NCI-H2107 treated with DMSO at 0.1 percent for 48 hours (cell line): ENCODE data around the gene ABHD18.
"Not testable (repeated sequence)": the region's sequence is repeated elsewhere in the genome, so short reads cannot be mapped to it uniquely, and the experiment has no call there.

Source experiments
- DNase-seq: peaks from one replicate; lab custom pipeline; 2025; ENCODE audit not compliant: unreplicated experiment; lab: John Stamatoyannopoulos, UW

The ABHD18 gene

DNA sequence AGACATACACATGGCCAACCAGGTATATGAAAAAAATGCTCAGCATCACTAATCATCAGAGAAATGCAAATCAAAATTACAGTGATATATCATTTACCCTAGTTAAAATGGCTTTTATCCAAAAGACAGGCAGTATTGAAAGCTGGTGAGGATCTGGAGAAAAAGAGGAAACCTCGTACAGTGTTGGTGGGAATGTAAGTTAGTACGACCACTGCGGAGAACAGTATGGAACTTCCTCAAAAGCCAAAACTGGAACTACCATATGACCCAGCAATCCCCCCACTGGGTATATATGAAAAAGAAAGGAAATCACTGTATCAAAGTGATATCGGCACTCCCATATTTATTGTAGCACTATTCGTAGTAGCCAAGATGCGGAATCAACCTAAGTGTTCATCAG is 23.4 kb downstream of the ABHD18 start:
- DNase-seq = no peak

DNA sequence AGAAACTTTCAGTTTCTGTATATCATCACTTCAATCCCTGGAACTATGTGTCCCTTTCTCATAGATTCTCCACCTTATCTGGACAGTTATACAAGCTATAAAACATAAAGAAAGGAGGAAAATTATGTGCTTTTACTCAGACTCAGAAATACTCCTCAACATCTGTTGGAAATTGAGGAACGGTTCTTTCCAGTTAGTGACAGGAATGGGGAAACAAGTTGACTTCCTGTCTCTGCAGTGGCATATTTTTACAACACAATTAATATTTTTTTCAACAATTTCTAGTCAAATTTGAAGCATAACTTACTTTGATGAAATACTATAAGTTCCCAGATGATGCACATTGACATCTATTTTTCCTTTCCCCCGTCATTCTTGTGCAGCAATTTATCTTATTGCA is 27.9 kb downstream of the ABHD18 start:
- no peak for DNase-seq

DNA sequence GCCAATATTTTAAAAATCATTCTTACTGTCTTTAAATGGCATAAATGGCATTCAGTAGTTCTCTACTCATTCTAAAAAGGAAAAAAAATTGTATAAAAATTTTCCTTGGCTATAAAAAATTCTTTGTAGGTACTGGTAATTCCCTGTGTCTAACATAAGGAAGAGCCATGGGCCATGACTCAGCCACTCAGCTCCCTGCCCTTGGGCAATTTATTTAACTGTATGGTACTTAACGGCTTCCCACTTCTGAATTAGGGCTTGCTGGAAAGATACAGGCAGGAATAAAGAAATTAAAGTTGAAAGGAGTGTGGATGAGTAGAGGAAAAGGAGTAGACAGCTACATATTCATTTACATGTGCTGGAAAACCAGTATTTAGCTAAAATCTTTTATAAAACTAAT is 30.6 kb downstream of the ABHD18 start:
- no peak for DNase-seq

DNA sequence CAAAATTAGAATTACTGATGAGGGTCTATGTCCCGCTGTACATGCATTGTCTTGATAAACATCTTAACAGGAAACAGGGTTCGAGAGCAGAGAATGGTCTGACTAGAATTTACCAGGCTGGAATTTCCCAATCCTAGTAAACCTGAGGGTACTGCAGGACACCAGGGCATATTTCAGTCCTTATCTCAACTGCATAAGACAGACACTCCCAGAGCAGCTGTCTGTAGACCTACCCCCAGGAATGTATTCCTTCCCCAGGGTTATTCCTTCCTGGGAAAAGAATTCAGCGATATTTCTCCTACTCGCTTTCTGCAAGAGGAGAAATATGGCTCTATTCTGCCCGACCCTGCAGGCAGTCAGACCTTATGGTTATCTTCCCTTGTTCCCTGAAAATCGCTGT is 31.3 kb downstream of the ABHD18 start:
- not testable (repeated sequence) for DNase-seq

DNA sequence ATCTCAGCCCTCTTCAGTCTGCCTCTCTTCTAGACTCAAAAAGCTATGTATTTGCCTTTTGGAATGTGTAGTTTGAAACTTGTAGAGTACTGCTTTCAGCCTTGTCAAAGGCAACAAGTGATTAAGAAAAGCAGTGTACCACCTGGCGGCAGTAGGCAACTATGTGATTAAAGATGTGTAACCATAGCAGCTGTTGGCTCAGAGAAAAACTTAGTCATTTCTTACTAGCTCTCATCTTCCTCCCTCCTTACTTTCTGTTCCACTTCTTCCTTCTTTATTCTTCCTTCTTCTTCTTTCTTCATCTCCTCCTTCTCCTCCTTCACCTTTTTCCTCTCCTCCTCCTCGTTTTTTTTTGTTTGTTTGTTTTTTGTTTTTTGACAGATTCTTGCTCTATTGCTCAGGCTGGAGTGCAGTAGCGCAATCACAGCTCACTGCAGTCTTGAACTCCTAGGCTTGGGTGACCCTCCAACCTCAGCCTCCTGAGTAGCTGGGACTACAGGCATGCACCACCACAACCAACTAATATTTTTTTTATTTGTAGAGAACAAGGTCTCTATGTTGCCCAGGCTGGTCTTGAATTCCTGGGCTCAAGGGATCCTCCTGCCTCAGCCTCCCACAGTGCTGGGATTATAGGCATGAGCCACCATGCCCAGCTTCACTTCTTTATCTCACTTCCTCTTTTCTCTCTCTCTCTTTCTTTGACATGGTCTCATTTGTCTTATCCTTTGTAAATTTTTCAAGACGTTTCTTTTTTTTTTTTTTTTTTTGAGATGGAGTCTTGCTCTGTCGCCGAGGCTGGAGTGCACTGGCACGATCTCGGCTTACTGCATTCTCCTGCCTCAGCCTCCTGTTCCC is 32.6 kb downstream of the ABHD18 start:
- DNase-seq = no peak

DNA sequence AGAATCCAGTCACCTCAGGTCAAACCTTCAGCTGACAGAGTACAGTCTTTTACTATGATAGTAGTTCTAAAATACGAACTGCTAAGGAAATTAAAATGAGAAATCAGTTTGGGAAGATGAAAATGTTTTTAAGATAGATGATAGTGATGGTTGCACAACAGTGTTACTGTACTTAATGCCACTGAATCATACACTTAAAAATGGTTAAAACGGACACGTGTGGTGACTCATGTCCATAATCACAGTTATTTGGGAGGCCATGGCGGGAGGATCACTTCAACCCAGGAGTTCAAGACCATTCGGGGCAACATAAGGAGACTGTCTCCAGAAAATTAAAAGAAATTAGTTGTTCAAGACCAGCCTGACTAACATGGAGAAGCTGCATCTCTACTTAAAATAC is 41.4 kb downstream of the ABHD18 start:
- DNase-seq = no peak

DNA sequence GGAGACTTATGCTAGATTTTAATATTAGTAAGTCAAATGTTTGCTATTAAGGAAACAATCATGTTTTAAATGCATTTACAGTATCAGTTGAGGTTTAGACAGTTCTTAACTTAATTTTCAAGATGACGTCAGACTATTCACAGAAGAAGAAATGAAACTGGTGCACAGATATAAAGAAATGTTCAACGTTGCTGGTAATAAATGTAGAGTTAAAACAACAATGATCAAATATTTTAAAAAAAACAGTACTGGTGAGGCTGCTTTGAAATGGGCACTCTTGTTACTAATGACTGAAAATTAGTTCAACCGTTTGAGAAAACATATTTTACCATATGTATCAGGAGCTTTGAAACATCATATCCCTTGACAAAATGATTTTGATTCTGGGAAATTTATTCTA is 44.2 kb downstream of the ABHD18 start:
- DNase-seq = no peak

DNA sequence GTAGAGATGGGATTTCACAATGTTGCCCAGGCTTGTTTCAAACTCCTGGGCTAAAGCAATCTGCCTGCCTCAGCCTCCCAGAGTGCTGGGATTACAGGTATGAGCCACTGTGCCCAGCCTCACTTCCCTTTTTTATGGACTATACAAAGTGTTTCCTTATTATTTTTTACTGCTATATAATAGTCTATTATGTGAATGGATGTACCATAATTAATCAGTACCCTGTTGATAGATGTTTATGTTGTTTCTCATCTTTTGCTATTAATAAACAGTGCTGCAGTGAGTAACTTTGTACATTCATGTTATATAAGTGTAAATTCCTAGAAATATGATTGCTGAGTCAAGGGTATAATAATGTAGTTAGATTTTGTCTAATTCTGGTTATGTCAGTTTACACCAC is 60.1 kb downstream of the ABHD18 start:
- no peak for DNase-seq

DNA sequence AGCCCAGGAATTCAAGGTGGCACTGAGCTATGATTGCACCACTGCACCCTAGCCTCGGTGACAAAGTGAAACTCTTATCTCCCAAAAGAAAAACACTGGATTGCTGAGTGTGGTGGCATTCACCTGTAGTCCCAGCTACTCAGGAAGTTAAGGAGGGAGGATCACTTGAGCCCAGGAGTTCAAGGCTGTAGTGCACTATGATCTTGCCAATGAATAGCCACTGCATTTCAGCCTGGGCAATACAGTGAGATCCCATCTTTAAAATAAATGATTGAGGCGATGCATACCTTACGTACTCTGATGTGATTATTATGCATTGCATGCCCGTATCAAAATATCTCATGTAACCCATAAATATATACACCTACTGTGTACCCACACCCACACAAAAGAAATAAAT is 64.7 kb downstream of the ABHD18 start:
- DNase-seq = no peak

DNA sequence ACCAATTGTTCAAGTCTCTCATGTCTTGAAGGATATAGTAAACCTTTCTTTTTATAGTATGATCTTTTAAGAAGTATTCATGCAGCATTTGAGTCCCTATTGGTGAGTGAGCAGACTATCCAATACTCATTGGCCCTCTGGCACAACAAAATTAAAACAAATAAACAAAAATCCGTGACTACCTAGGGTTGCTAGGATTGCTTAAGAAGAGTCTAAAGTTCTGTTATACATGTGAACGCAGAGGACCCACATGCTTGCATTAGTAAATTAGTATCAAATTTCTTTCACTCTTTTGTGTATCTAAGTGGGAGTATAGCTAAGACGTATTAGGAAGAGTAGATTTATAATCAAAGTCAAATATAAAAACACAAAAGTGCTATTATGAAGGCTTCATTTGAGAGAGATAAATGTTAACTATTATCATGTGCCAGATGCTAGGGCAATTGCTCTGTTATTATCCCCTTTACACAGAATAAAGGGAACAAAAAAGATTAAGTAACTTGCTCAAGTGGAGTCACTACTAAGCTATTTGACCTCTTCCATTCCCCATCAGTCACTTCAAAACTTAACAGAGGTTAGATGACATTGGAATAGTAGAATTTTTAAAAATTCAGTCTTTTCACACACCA is 66.7 kb downstream of the ABHD18 start:
- DNase-seq = no peak

DNA sequence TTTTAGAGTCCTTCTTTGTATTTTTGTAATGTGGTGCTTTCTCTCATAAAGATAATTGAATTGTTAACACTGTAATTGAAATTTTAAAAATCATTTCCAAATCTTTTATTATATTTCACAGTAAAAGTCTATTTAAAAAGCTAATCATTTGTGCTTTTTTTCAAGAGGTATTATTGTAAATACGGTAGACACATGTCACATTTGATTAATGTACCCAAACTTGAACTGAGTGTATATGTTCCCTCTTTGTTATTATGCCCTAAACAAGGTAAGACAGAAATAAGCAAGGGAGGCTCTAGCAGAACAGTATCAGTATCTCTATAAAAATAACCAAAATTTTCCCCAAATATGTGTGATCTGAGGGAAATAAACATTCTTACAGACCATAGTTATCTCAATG is 74.4 kb downstream of the ABHD18 start:
- DNase-seq = no peak

DNA sequence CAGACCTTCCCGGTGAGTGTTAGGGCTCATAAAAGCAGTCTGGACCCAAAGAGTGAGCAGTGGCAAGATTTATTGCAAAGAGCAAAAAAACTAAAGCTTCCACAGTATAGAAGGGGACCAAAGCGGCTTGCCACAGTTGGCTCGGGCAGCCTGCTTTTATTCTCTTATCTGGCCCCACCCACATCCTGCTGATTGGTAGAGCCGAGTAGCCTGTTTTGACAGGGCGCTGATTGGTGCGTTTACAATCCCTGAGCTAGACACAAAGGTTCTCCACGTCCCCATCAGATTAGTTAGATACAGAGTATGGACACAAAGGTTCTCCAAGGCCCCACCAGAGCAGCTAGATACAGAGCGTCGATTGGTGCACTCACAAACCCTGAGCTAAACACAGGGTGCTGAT is 81.8 kb downstream of the ABHD18 start:
- not testable (repeated sequence) for DNase-seq

DNA sequence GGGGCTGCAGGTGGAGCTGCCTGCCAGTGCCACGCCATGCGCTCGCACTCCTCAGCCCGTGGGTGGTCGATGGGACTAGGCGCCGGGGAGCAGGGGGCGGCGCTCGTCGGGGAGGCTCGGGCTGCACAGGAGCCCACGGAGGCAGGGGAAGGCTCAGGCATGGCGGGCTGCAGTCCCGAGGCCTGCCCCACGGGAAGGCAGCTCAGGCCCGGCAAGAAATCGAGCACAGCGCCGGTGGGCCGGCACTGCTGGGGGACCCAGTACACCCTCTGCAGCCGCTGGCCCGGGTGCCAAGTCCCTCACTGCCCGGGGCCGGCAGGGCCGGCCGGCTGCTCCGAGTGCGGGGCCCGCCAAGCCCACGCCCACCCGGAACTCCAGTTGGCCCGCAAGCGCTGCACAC is 82.3 kb downstream of the ABHD18 start:
- DNase-seq = not testable (repeated sequence)

DNA sequence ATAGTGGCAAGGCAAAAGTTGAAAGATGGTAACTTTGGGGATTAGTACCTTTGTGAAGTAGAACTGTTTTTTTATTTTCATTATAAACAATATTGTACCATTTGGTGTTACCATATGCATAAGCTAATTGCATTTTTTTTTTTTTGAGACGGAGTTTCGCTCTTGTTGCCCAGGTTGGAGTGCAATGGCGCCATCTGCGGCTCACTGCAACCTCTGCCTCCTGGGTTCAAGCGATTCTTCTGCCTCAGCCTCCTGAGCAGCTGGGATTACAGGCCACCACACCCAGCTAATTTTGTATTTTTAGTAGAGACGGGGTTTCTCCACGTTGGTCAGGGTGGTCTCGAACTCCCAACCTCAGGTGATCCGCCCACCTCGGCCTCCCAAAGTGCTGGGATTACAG is 86.0 kb downstream of the ABHD18 start:
- DNase-seq = not testable (repeated sequence)

DNA sequence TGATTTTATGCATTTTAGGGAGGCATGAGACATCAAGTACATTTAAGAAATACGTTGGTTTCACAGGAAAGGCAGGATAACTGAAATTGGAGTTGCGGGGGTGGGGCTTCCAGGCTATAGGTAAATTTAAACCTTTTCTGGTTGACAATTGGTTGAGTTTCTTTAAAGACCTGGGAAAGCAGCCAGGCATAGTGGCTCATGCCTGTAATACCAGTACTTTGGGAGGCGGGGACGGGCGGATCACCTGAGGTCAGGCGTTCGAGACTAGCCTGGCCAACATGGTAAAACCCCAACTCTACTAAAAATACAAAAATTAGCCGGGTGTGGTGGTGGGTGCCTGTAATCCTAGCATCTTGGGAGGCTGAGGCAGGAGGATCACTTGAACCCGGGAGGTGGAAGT is 89.7 kb downstream of the ABHD18 start:
- not testable (repeated sequence) for DNase-seq

DNA sequence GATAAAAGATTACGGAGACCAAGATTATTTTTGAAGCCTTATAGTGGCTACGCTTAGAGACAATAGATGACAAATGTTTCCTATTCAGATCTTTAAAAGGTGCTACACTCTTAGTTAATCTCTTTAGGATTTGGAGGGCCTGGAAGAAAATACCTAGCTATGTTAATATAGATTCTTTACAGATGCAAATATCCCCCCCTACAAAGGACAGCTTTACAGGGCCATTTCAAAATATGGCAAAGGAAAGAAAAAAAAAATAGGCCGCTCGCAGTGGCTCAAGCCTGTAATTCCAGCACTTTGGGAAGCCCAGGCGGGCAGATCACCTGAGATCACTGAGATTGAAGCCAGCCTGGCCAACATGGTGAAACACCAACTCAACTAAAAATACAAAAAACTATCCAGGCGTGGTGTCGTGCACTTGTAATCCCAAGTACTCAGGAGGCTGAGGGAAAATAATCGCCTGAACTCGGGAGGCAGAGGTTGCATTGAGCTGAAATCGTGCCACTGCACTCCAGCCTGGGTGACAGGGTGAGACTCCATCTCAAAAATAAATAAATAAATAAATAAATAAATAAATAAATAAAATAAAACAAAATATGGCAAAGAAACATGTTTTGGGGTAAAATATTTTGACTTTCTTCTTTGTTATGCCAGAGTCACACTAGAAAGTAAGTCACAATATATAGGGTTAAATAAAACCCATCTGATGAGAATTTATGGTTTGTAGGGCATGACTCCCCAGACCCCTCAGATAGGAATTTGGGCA is 90.4 kb downstream of the ABHD18 start:
- DNase-seq = not testable (repeated sequence)

DNA sequence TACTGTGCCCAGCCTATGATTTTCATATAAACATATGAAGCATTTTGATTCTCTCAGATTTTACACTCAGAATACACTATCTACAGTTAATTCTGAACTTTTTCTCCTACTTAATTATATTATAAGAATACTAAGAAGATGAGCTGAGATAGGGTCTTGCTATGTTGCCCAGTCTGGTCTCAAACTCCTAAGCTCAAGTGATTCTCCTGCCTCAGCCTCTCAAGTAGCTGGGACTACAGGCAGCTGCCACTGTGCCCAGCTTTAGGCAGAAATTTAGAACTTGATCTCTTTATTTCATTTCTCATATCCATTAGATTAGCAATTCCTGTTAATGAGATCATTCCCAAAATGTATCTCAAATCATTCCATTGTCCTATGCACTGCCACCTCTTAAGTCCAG is 91.2 kb downstream of the ABHD18 start:
- no peak for DNase-seq

DNA sequence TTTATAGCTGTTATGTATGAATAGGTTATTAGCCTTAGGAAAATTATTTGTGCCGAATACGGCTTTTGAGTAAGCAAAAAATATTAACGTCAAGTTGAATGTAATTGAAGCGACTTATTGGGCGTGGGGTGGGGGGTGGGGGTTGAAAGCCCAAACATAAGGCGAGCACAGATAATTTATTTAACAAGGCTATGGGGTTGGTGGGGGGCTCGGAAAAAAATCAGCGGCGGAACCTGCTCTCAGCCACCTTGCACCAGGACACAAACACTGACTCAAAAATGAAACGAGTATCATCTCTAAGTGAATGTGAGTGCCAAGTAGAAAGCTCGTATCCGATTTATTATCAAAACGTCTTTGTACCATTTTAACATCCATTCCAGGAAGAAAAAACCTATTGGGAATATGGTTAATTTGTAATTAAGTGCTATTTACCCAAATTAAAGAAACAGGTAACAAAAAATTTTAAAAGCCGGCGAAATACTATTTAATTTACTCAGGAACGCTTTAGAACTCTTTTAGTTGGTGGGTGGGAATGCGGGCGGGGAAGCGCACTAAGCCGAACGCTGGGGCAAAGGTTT is 95.0 kb downstream of the ABHD18 start:
- no peak for DNase-seq

DNA sequence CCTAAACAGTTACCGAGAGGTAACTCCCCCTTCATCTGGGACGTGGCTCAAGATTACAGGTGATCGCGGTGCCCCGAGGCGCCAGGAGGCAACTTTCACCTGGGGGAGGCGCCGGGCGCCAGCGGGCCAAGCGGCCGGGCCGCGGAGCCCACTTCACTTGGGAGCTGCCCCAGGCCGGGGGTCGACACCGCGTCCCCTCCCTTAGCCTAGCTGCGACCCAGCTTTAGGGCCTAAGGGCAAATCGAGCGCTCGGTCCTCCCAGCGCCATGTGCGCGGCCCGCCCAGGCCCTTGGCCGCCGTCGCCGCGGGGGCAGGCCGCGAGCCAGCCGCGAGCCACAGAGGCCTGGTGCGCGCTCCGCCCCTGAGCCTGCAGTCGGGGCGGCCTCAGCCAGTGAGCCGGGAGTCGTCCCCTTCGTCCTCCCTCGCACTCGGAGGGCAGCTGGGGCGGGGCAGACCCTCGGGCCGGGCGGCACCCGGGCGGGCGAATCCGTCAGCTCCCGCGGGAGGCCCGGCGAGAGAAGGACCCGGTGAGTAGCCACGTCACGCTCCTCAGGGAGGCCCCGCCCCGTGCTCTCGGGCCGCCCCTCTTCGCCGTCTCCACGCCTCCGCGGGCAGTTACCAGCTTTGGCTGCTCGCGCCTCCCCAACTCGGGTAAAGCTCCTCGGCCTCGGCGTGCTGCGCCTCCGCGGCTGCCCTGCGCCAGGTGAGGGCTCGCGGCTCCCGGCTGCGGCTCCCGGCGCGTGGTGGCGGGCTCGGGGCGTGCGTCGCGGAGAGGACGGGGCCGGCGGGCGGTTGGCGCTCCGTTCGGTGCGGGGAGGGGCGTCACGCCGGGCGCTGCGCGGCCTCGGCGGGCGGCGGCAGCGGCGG is 95.7 kb downstream of the ABHD18 start, which contains the start of gene LARP1B:
LARP1B (plus strand) TSS at position 614 of the 867 bp plus-strand sequence. CDS start 13,640 bp downstream, outside the sequence.
- DNase-seq = peak; percentile 63
